ENCODE measurements around the gene OMG.

DNA sequence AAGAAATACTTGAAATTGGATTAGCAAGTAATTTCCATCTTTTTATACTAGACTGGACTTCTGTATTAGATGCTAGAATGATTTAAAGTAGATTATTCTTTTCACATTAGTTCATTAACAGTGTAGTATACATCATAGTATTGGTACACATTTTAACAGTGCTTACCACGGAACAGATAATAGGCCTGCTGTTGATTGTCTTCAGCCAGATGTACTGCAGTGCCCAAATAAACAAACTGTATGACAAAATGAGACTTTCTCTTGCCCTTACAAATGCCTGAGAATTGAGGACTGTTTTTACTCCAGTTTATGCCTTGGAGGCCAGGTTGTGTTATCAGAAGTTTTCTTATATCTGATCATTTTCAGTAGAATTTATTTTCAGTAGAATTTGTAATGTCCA is 23.8 kb upstream of the OMG start:
- no peak for TF ChIP-seq POLR2A (IDR thresholded peaks at IDR 0.05)
- TF ChIP-seq, protein P1, sequence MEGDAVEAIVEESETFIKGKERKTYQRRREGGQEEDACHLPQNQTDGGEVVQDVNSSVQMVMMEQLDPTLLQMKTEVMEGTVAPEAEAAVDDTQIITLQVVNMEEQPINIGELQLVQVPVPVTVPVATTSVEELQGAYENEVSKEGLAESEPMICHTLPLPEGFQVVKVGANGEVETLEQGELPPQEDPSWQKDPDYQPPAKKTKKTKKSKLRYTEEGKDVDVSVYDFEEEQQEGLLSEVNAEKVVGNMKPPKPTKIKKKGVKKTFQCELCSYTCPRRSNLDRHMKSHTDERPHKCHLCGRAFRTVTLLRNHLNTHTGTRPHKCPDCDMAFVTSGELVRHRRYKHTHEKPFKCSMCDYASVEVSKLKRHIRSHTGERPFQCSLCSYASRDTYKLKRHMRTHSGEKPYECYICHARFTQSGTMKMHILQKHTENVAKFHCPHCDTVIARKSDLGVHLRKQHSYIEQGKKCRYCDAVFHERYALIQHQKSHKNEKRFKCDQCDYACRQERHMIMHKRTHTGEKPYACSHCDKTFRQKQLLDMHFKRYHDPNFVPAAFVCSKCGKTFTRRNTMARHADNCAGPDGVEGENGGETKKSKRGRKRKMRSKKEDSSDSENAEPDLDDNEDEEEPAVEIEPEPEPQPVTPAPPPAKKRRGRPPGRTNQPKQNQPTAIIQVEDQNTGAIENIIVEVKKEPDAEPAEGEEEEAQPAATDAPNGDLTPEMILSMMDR (IDR thresholded peaks at IDR 0.05), result no peak

Data from esophagus squamous epithelium (tissue), 4 donors.